SU-DHL-6 (cell line): ENCODE data around the gene PDK4.

Experiments used
- CTCF ChIP-seq: fragments of 200-600 bp; sonication (generic); IDR thresholded peaks from one replicate; pipeline ENCODE4 v1.5.1; 2017; ENCODE audit warnings: antibody characterized with exemption, mild to moderate bottlenecking, low read length, moderate library complexity; ENCODE audit not compliant: insufficient read depth, poor library complexity, severe bottlenecking
- EZH2phosphoT487 ChIP-seq: fragments of 200-600 bp; sonication (generic), shearing (Covaris generic); conservative IDR thresholded peaks from 2 replicates; pipeline ENCODE4 v1.6.1; 2018; ENCODE audit warnings: mild to moderate bottlenecking, antibody characterized with exemption, low read length, moderate library complexity, mixed read lengths

- TF ChIP-seq CTCF (no peak), EZH2phosphoT487 (no peak)
Observed at GRCh38 chr7:95632609-95633008, 36.3 kb upstream of the PDK4 start.
